Cardiac fibroblast (primary cell): ENCODE data around the gene SPSB4.
"Not testable (repeated sequence)": the region's sequence is repeated elsewhere in the genome, so short reads cannot be mapped to it uniquely, and the experiment has no call there.

Experiments
- DNase-seq, 2 donors: peaks; one replicate each; pipeline versions ENCODE4 v3.0.0 to v3.0.0-alpha.2; 2010; ENCODE audit warnings: low read depth in 2 of 2
- H3K4me3 ChIP-seq, 2 donors: replicated peaks in 1 of 2; 1 replicate in 1 of 2; 2 replicates in 1 of 2; pipeline ENCODE4 v1.5.1; 2011; ENCODE audit warnings: low read depth in 2 of 2, low read length in 2 of 2, mild to moderate bottlenecking in 2 of 2, moderate library complexity in 1 of 2
- TF ChIP-seq, protein P1 (sequence below): IDR thresholded peaks from one replicate; pipeline ENCODE4 v1.5.1; 2011; ENCODE audit warnings: low read depth, mild to moderate bottlenecking, low read length, inconsistent platforms

The SPSB4 gene

DNA sequence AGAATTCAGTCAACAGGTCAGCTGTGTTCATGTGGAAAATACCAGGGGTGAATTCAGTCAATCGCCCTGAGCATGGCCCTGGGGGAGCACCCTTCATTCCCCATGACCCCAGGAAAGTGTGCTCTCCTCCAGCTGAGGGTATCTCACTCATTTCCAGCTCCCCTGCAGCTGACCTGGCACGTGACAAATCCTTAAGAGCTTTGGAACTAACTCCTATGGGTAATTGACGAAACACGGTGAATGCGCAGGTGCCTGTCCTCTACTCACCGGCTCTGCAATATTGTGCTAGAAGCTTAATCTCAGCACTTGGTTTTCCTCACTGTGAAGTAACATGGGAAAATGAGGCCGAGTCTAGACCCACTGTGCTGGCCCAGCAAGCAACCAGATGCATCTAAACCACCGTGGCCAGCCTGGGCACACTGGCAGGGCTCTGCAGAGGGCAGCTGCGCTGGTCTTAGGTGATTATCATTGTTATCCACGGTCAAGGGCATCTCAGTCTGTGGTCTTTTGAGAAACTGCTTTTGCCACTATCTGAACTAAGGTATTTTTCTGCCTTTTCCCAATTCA is 63.1 kb downstream of the SPSB4 start:
- no peak overlapping the region for H3K4me3 ChIP-seq

GRCh38 chr3:141114816-141115460 is 63.8 kb downstream of the SPSB4 start:
- TF ChIP-seq, protein P1, sequence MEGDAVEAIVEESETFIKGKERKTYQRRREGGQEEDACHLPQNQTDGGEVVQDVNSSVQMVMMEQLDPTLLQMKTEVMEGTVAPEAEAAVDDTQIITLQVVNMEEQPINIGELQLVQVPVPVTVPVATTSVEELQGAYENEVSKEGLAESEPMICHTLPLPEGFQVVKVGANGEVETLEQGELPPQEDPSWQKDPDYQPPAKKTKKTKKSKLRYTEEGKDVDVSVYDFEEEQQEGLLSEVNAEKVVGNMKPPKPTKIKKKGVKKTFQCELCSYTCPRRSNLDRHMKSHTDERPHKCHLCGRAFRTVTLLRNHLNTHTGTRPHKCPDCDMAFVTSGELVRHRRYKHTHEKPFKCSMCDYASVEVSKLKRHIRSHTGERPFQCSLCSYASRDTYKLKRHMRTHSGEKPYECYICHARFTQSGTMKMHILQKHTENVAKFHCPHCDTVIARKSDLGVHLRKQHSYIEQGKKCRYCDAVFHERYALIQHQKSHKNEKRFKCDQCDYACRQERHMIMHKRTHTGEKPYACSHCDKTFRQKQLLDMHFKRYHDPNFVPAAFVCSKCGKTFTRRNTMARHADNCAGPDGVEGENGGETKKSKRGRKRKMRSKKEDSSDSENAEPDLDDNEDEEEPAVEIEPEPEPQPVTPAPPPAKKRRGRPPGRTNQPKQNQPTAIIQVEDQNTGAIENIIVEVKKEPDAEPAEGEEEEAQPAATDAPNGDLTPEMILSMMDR, result peak; percentile 32
- no peak overlapping the region for H3K4me3 ChIP-seq
- no peak for DNase-seq

More for the DNA sequence above, 63.1 kb downstream of the SPSB4 start:
- TF ChIP-seq, protein P1, result no peak
- DNase-seq, result no peak

- peak; percentile 37 to 43 for DNase-seq
- H3K4me3 ChIP-seq, result no peak overlapping the region
- TF ChIP-seq, protein P1, result no peak
Observed at GRCh38 chr3:141115789-141116541, 64.8 kb downstream of the SPSB4 start.

- TF ChIP-seq, protein P1, result no peak
- DNase-seq, result no peak
- H3K4me3 ChIP-seq, result no peak overlapping the region
Observed at GRCh38 chr3:141116721-141117120, 65.6 kb downstream of the SPSB4 start.

DNA sequence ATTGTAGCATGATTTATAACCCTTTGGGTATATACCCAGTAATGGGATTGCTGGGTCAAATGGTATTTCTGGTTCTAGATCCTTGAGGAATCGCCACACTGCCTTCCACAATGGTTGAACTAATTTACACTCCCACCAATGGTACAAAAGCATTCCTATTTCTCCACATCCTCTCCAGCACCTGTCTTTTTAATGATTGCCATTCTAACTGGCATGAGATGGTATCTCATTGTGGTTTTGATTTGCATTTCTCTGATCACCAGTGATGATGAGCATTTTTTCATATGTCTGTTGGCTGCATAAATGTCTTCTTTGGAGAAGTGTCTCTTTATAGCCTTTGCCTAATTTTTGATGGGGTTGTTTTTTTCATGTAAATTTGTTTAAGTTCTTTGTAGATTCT is 66.8 kb downstream of the SPSB4 start:
- not testable (repeated sequence) for DNase-seq, H3K4me3 ChIP-seq

GRCh38 chr3:141122455-141123030 is 71.4 kb downstream of the SPSB4 start:
- DNase-seq, result no peak
- no peak overlapping the region for H3K4me3 ChIP-seq
- TF ChIP-seq, protein P1, result no peak
